Measurements from ENCODE around the gene MRPS27. TPM values are rescaled to one million over a fixed set of nuclear protein-coding genes. Genes with fewer than 3 reads are reported as not detected.

Gene MRPS27
- total RNA-seq, 1 experiment from 2014 or later: 120 TPM

DNA sequence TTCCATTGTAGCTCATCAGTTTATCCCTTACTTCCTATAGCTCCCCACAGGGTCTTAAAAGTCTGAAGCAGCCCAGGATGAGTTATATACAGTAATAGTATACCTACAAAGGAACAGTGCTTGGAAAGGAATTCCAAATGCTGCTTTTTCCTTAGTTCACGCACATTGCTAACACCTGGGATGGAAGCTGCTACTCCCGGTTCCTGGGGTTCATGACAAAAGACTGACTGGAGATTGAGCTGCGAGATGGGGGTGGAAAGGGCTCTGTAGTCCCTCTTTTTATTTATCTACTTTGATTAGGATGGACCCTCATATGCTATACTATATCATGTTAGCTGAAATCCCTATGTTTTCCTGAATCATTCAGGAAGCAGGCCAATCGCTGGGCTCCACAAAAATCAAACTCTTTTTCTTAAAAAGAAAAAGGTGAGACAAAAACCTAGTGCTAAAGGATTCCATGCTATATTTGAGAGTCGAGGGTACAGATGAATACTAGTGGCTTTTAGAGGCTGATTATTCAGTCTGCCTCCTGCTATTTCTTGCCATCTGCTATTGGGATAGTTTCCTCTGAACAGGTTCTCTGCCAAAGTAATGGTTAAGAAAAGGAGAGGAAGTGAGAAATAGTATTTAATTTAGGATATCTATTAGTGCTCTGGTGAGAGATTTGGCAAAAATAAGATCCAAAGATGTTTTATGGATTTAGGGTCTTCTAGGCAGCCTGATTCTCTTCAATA is 81.2 kb downstream of the MRPS27 start:
- H3K79me2 ChIP-seq (ENCODE audit: low read length): peaks cover 81% of the 10 kb centered on the region
- no peaks in the 10 kb centered on the region for H3K27me3 ChIP-seq (ENCODE audit: low read length)
- no peak overlapping the region for H3K27ac ChIP-seq (ENCODE audit: low read length)
- H3K9me3 ChIP-seq (ENCODE audit: low read length): no peaks in the 10 kb centered on the region
- DNase-seq: no peak
- no peak overlapping the region for H3K4me3 ChIP-seq (ENCODE audit: low read length)
- H3K9me2 ChIP-seq (replicated peaks; ENCODE audit: insufficient read depth, low read length): no peaks in the 10 kb centered on the region
- H3K36me3 ChIP-seq (ENCODE audit: insufficient read depth, low read length): peaks cover 17% of the 10 kb centered on the region; the same call in 1 of the 2 replicates
- H3K4me2 ChIP-seq (ENCODE audit: low read depth, low read length, poor library complexity, severe bottlenecking): no peak overlapping the region
- no peaks in the 10 kb centered on the region for H4K20me1 ChIP-seq (ENCODE audit: insufficient read depth, low read depth, low read length)
- H3K9ac ChIP-seq (ENCODE audit: low read length): no peak overlapping the region
- H2AFZ ChIP-seq (ENCODE audit: low read length): no peak overlapping the region
- H3K4me1 ChIP-seq (ENCODE audit: low read length): peaks cover 24% of the 10 kb centered on the region

DNA sequence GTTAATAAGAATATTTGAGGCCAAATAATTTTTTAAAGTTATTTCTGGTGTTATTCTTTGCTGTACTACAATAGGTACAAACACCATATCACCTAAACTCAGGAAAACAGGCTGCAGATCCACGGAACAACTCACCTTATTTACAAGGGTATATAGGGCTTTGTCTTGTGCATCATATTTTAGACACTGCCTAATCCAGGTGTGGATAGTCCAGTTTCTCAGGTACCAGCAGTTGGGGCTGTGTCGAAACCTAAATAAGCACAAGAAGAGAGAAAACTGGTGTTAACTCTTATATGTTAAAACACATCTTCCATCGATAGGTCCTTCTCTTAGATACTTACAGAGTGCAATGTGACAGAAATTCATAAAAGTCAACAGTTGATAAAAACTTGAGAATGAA is 82.2 kb downstream of the MRPS27 start:
- Histone ChIP-seq H3K79me2 (ENCODE audit: low read length) (peaks cover 78% of the 10 kb centered on the region), H3K9me3 (ENCODE audit: low read length) (no peaks in the 10 kb centered on the region), H3K36me3 (ENCODE audit: insufficient read depth, low read length) (peaks cover 21% of the 10 kb centered on the region; the same call in 1 of the 2 replicates), H4K20me1 (ENCODE audit: insufficient read depth, low read depth, low read length) (no peaks in the 10 kb centered on the region), H3K4me2 (ENCODE audit: low read depth, low read length, poor library complexity, severe bottlenecking) (no peak overlapping the region), H3K27me3 (ENCODE audit: low read length) (no peaks in the 10 kb centered on the region), H3K4me1 (ENCODE audit: low read length) (peaks cover 27% of the 10 kb centered on the region), H3K9ac (ENCODE audit: low read length) (no peak overlapping the region), H2AFZ (ENCODE audit: low read length) (no peak overlapping the region), H3K27ac (ENCODE audit: low read length) (no peak overlapping the region), H3K4me3 (ENCODE audit: low read length) (no peak overlapping the region), H3K9me2 (replicated peaks; ENCODE audit: insufficient read depth, low read length) (no peaks in the 10 kb centered on the region)
- DNase-seq: no peak

DNA sequence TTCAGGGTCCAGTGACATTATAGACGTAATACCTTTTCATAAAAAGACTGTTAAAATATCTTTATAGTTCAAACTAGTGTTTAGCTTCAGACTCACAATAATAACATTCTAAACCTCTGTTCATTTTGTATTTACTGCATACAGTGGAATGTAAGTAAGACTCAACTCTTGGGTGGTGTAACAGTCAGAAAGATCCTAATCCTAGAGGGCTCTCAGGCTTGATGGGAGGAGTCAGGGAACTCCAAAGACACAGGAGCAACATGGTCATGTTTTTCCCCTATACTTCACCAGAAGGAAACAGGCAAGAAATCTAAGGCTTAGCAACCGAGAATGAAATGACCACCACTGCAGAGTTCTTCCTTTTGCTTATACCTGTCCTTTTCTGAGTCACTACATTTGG is 82.6 kb downstream of the MRPS27 start:
- no peaks in the 10 kb centered on the region for H4K20me1 ChIP-seq (ENCODE audit: insufficient read depth, low read depth, low read length)
- no peaks in the 10 kb centered on the region for H3K9me3 ChIP-seq (ENCODE audit: low read length)
- peaks cover 76% of the 10 kb centered on the region for H3K79me2 ChIP-seq (ENCODE audit: low read length)
- no peak for DNase-seq
- H3K4me2 ChIP-seq (ENCODE audit: low read depth, low read length, poor library complexity, severe bottlenecking): no peak overlapping the region
- H3K27me3 ChIP-seq (ENCODE audit: low read length): no peaks in the 10 kb centered on the region
- no peak overlapping the region for H2AFZ ChIP-seq (ENCODE audit: low read length)
- H3K27ac ChIP-seq (ENCODE audit: low read length): no peak overlapping the region
- no peak overlapping the region for H3K4me3 ChIP-seq (ENCODE audit: low read length)
- H3K9me2 ChIP-seq (replicated peaks; ENCODE audit: insufficient read depth, low read length): no peaks in the 10 kb centered on the region
- peaks cover 24% of the 10 kb centered on the region; the same call in 1 of the 2 replicates for H3K36me3 ChIP-seq (ENCODE audit: insufficient read depth, low read length)
- H3K4me1 ChIP-seq (ENCODE audit: low read length): peaks cover 27% of the 10 kb centered on the region
- no peak overlapping the region for H3K9ac ChIP-seq (ENCODE audit: low read length)

GRCh38 chr5:72235725-72236124 is 84.3 kb downstream of the MRPS27 start:
- H3K27ac ChIP-seq (ENCODE audit: low read length): 0 out of 2 replicates have a peak overlapping the region, but pooled peaks have one; percentile 10
- H3K36me3 ChIP-seq (ENCODE audit: insufficient read depth, low read length): peaks cover 41% of the 10 kb centered on the region; the same call in 1 of the 2 replicates
- no peak overlapping the region for H3K9ac ChIP-seq (ENCODE audit: low read length)
- no peaks in the 10 kb centered on the region for H4K20me1 ChIP-seq (ENCODE audit: insufficient read depth, low read depth, low read length)
- H3K27me3 ChIP-seq (ENCODE audit: low read length): no peaks in the 10 kb centered on the region
- H3K9me2 ChIP-seq (replicated peaks; ENCODE audit: insufficient read depth, low read length): no peaks in the 10 kb centered on the region
- no peak overlapping the region for H3K4me2 ChIP-seq (ENCODE audit: low read depth, low read length, poor library complexity, severe bottlenecking)
- H2AFZ ChIP-seq (ENCODE audit: low read length): no peak overlapping the region
- no peaks in the 10 kb centered on the region for H3K9me3 ChIP-seq (ENCODE audit: low read length)
- peaks cover 75% of the 10 kb centered on the region for H3K79me2 ChIP-seq (ENCODE audit: low read length)
- no peak overlapping the region for H3K4me3 ChIP-seq (ENCODE audit: low read length)
- no peak for DNase-seq
- peaks cover 27% of the 10 kb centered on the region for H3K4me1 ChIP-seq (ENCODE audit: low read length)

- H4K20me1 ChIP-seq (ENCODE audit: insufficient read depth, low read depth, low read length): no peaks in the 10 kb centered on the region
- H3K36me3 ChIP-seq (ENCODE audit: insufficient read depth, low read length): peaks cover 45% of the 10 kb centered on the region; the same call in 1 of the 2 replicates
- H3K9ac ChIP-seq (ENCODE audit: low read length): no peak overlapping the region
- H3K9me3 ChIP-seq (ENCODE audit: low read length): no peaks in the 10 kb centered on the region
- peaks cover 27% of the 10 kb centered on the region for H3K4me1 ChIP-seq (ENCODE audit: low read length)
- peak overlapping the region; percentile 51; the same call in 1 of the 2 replicates for H3K27ac ChIP-seq (ENCODE audit: low read length)
- no peak overlapping the region for H2AFZ ChIP-seq (ENCODE audit: low read length)
- H3K4me3 ChIP-seq (ENCODE audit: low read length): no peak overlapping the region
- peak overlapping the region; percentile 33 for H3K4me2 ChIP-seq (ENCODE audit: low read depth, low read length, poor library complexity, severe bottlenecking)
- H3K79me2 ChIP-seq (ENCODE audit: low read length): peaks cover 75% of the 10 kb centered on the region
- no peaks in the 10 kb centered on the region for H3K27me3 ChIP-seq (ENCODE audit: low read length)
- H3K9me2 ChIP-seq (replicated peaks; ENCODE audit: insufficient read depth, low read length): no peaks in the 10 kb centered on the region
- no peak for DNase-seq
These were observed 85.2 kb downstream of the MRPS27 start for GRCh38 chr5:72234868-72235267.

DNA sequence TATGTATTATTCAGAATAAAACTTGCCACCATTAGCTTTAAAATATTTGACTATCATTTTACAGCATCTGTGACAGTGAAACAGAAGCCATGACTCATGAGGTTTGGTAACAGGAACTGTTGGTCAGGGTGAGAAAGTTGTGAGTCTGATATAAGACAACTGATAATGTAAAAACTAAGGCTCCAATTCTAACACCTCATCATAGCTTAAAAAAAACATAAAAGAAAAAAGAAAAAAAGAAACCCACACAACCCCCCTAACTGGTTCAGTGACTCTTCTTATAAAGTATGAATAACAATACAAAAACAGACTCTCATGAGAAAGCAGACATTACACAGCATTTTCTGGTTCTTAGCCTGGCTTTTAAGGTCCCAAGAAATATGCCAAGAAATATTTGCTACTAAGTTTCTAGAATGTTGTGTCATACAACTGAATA is 85.8 kb downstream of the MRPS27 start:
- Histone ChIP-seq H3K27ac (ENCODE audit: low read length) (peak overlapping the region; percentile 51), H3K36me3 (ENCODE audit: insufficient read depth, low read length) (peaks cover 45% of the 10 kb centered on the region; the same call in 1 of the 2 replicates), H3K4me1 (ENCODE audit: low read length) (peaks cover 27% of the 10 kb centered on the region), H2AFZ (ENCODE audit: low read length) (no peak overlapping the region), H3K27me3 (ENCODE audit: low read length) (no peaks in the 10 kb centered on the region), H3K4me3 (ENCODE audit: low read length) (no peak overlapping the region), H3K79me2 (ENCODE audit: low read length) (peaks cover 77% of the 10 kb centered on the region), H3K9me2 (replicated peaks; ENCODE audit: insufficient read depth, low read length) (no peaks in the 10 kb centered on the region), H3K9me3 (ENCODE audit: low read length) (no peaks in the 10 kb centered on the region), H3K9ac (ENCODE audit: low read length) (no peak overlapping the region), H4K20me1 (ENCODE audit: insufficient read depth, low read depth, low read length) (no peaks in the 10 kb centered on the region), H3K4me2 (ENCODE audit: low read depth, low read length, poor library complexity, severe bottlenecking) (peak overlapping the region; percentile 33)
- DNase-seq: peak; percentile 59

- H3K27ac ChIP-seq (ENCODE audit: low read length): peak overlapping the region; percentile 51
- DNase-seq: no peak
- H3K9me2 ChIP-seq (replicated peaks; ENCODE audit: insufficient read depth, low read length): no peaks in the 10 kb centered on the region
- H3K9ac ChIP-seq (ENCODE audit: low read length): no peak overlapping the region
- H3K9me3 ChIP-seq (ENCODE audit: low read length): no peaks in the 10 kb centered on the region
- H3K4me3 ChIP-seq (ENCODE audit: low read length): no peak overlapping the region
- H3K27me3 ChIP-seq (ENCODE audit: low read length): no peaks in the 10 kb centered on the region
- H3K4me2 ChIP-seq (ENCODE audit: low read depth, low read length, poor library complexity, severe bottlenecking): no peak overlapping the region
- H3K36me3 ChIP-seq (ENCODE audit: insufficient read depth, low read length): peaks cover 45% of the 10 kb centered on the region; the same call in 1 of the 2 replicates
- H2AFZ ChIP-seq (ENCODE audit: low read length): no peak overlapping the region
- no peaks in the 10 kb centered on the region for H4K20me1 ChIP-seq (ENCODE audit: insufficient read depth, low read depth, low read length)
- peaks cover 27% of the 10 kb centered on the region for H3K4me1 ChIP-seq (ENCODE audit: low read length)
- H3K79me2 ChIP-seq (ENCODE audit: low read length): peaks cover 75% of the 10 kb centered on the region
These were observed 86.2 kb downstream of the MRPS27 start for GRCh38 chr5:72233835-72234234.

DNA sequence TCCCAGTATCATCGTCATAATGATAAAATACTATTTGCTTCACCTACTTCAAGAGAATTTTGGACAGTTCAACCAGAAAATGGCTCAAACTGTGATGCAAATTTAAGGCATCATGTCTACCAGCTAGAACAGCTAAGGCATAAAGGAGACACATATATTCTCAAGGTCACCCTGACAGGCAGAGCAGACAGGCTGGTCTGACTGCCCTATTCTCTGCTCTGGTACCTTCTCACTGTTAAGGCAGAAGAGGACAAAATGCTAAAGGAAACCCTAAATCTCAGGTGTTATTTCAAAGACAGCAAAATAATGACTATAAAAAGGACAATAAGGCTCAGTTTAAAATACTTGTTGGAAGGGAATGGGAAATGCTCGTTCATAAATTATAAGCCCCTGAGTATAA is 87.2 kb downstream of the MRPS27 start:
- no peak overlapping the region for H3K4me3 ChIP-seq (ENCODE audit: low read length)
- no peaks in the 10 kb centered on the region for H3K27me3 ChIP-seq (ENCODE audit: low read length)
- H3K4me2 ChIP-seq (ENCODE audit: low read depth, low read length, poor library complexity, severe bottlenecking): no peak overlapping the region
- H2AFZ ChIP-seq (ENCODE audit: low read length): no peak overlapping the region
- no peaks in the 10 kb centered on the region for H3K9me2 ChIP-seq (replicated peaks; ENCODE audit: insufficient read depth, low read length)
- H3K79me2 ChIP-seq (ENCODE audit: low read length): peaks cover 65% of the 10 kb centered on the region
- 0 out of 2 replicates have a peak overlapping the region, but pooled peaks have one; percentile 51 for H3K27ac ChIP-seq (ENCODE audit: low read length)
- peaks cover 49% of the 10 kb centered on the region; the same call in 1 of the 2 replicates for H3K36me3 ChIP-seq (ENCODE audit: insufficient read depth, low read length)
- H3K4me1 ChIP-seq (ENCODE audit: low read length): peaks cover 27% of the 10 kb centered on the region
- no peak overlapping the region for H3K9ac ChIP-seq (ENCODE audit: low read length)
- H3K9me3 ChIP-seq (ENCODE audit: low read length): no peaks in the 10 kb centered on the region
- DNase-seq: no peak
- no peaks in the 10 kb centered on the region for H4K20me1 ChIP-seq (ENCODE audit: insufficient read depth, low read depth, low read length)
